ENCODE results near the gene ABCC5.

- TF ChIP-seq CTCF (IDR thresholded peaks at IDR 0.05; ENCODE audit: insufficient read depth, low read depth, low read length) (peak; percentile 48), EZH2 (IDR thresholded peaks at IDR 0.05; ENCODE audit: insufficient read depth, low read length) (no peak)
Measured at GRCh38 chr3:184016811-184017671, 643 bp downstream of the ABCC5 start.

Data from astrocyte (in vitro differentiated cells and primary cell).